Activated CD4-positive, alpha-beta T cell treated with anti-CD3 and anti-CD28 coated beads, Interleukin-2, amount 50 U/mL, for 4 hours (primary cell): ENCODE data around the gene ERCC1.
A peak's percentile ranks its signal among the peaks of the same experiment; 100 is the strongest.
"Not testable (repeated sequence)": the region's sequence is repeated elsewhere in the genome, so short reads cannot be mapped to it uniquely, and the experiment has no call there.

ENCODE experiments used
- DNase-seq, 2 experiments: peaks; one replicate each; pipeline ENCODE4 v3.0.0-alpha.2; 2020

Gene ERCC1

GRCh38 chr19:45428384-45429231 is 4.9 kb upstream of the ERCC1 start:
- no peak for DNase-seq

GRCh38 chr19:45424191-45425058 is 708 bp upstream of the ERCC1 start:
- DNase-seq = no peak

- peak; percentile 76 to 77 for DNase-seq
These were observed 606 bp downstream of the ERCC1 start for GRCh38 chr19:45423033-45423588.

GRCh38 chr19:45421947-45422498 is 1.7 kb downstream of the ERCC1 start:
- no peak for DNase-seq

GRCh38 chr19:45420871-45421270 is 2.8 kb downstream of the ERCC1 start:
- no peak for DNase-seq

- DNase-seq = no peak
These were observed 3.4 kb downstream of the ERCC1 start for GRCh38 chr19:45420356-45420755.

- no peak for DNase-seq
These were observed 3.8 kb downstream of the ERCC1 start for GRCh38 chr19:45419895-45420294.

GRCh38 chr19:45419396-45419795 is 4.3 kb downstream of the ERCC1 start:
- no peak for DNase-seq

GRCh38 chr19:45418802-45419201 is 4.9 kb downstream of the ERCC1 start:
- DNase-seq = no peak

GRCh38 chr19:45417151-45417550 is 6.6 kb downstream of the ERCC1 start:
- no peak for DNase-seq

GRCh38 chr19:45414468-45414867 is 9.2 kb downstream of the ERCC1 start:
- no peak for DNase-seq

- DNase-seq = no peak
These were observed 10.2 kb downstream of the ERCC1 start for GRCh38 chr19:45413497-45413896.

- DNase-seq = not testable (repeated sequence)
These were observed 13.4 kb downstream of the ERCC1 start for GRCh38 chr19:45410330-45410729.

- no peak for DNase-seq
These were observed 14.2 kb downstream of the ERCC1 start for GRCh38 chr19:45409557-45409920.

- no peak for DNase-seq
These were observed 14.7 kb downstream of the ERCC1 start for GRCh38 chr19:45408830-45409556.

- no peak for DNase-seq
These were observed 15.6 kb downstream of the ERCC1 start for GRCh38 chr19:45408121-45408520.

- not testable (repeated sequence) for DNase-seq
These were observed 16.1 kb downstream of the ERCC1 start for GRCh38 chr19:45407585-45407984.

GRCh38 chr19:45407091-45407375 is 16.7 kb downstream of the ERCC1 start:
- DNase-seq = no peak

- DNase-seq = peak; percentile 72 to 75
These were observed 17.3 kb downstream of the ERCC1 start, which contains the start of gene POLR1G for GRCh38 chr19:45406226-45407090. Gene POLR1G (plus strand): TSS chr19:45406644. CDS start chr19:45406697, 53 bp downstream.

- DNase-seq = peak; percentile 77 to 81
These were observed 18.1 kb downstream of the ERCC1 start for GRCh38 chr19:45405435-45406225.
